ENCODE data around the gene ADGRG6.

The ADGRG6 gene

DNA sequence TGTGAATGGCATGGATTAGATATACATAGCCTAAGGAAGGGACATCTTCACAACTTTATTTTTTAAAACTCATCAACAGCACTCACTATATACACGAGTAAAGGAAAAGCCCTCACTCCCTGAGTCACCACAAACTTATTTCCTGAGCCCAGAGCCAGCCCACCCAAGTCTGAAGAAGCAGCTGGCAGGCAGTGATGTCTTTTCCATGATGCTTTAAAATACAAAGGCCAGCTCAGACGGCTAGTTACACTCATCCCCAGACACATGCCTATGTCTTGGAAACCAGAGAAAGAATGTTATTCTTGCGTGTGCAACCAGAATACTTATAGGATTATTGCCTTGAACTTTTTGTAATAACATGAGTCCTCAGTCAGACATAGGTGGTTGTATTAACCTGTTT lies 114.4 kb downstream of the ADGRG6 start:
- TF ChIP-seq EZH2phosphoT487 (IDR thresholded peaks at IDR 0.05; ENCODE audit: low read length): no peak
- no peak for TF ChIP-seq EZH2 (optimal IDR thresholded peaks at IDR 0.05; ENCODE audit: low read depth, low read length)
- no peak for TF ChIP-seq CTCF (IDR thresholded peaks at IDR 0.05; ENCODE audit: low read length)
- no peak overlapping the region for H3K4me3 ChIP-seq (ENCODE audit: low read length)
- DNase-seq: no peak
- no peak overlapping the region for H3K4me2 ChIP-seq (ENCODE audit: low read depth, low read length)
- H3K9ac ChIP-seq (ENCODE audit: low read length): no peak overlapping the region
- H3K9me3 ChIP-seq (replicated peaks; ENCODE audit: insufficient read depth, low read length): no peaks in the 10 kb centered on the region
- H3K27me3 ChIP-seq (replicated peaks; ENCODE audit: insufficient read depth, low read length): no peaks in the 10 kb centered on the region
- no peaks in the 10 kb centered on the region for H3K4me1 ChIP-seq (ENCODE audit: low read length)
- no peaks in the 10 kb centered on the region for H3K9me2 ChIP-seq (replicated peaks; ENCODE audit: insufficient read depth, low read length)
- H3K36me3 ChIP-seq (replicated peaks; ENCODE audit: insufficient read depth, low read length): no peaks in the 10 kb centered on the region
- H3K27ac ChIP-seq (ENCODE audit: low read length): no peak overlapping the region
- H3K79me2 ChIP-seq (ENCODE audit: low read length): no peaks in the 10 kb centered on the region
- H2AFZ ChIP-seq (ENCODE audit: low read length): no peak overlapping the region
- no peaks in the 10 kb centered on the region for H4K20me1 ChIP-seq (ENCODE audit: insufficient read depth, low read length)
- no peaks in the 10 kb centered on the region for H3F3A ChIP-seq (ENCODE audit: insufficient read depth, low read length)

GRCh38 chr6:142416686-142417085 lies 114.9 kb downstream of the ADGRG6 start:
- H3K4me2 ChIP-seq (ENCODE audit: low read depth, low read length): no peak overlapping the region
- H3F3A ChIP-seq (ENCODE audit: insufficient read depth, low read length): no peaks in the 10 kb centered on the region
- no peaks in the 10 kb centered on the region for H3K36me3 ChIP-seq (replicated peaks; ENCODE audit: insufficient read depth, low read length)
- no peaks in the 10 kb centered on the region for H4K20me1 ChIP-seq (ENCODE audit: insufficient read depth, low read length)
- no peaks in the 10 kb centered on the region for H3K79me2 ChIP-seq (ENCODE audit: low read length)
- H3K9me3 ChIP-seq (replicated peaks; ENCODE audit: insufficient read depth, low read length): no peaks in the 10 kb centered on the region
- no peak overlapping the region for H2AFZ ChIP-seq (ENCODE audit: low read length)
- no peaks in the 10 kb centered on the region for H3K4me1 ChIP-seq (ENCODE audit: low read length)
- no peak overlapping the region for H3K27ac ChIP-seq (ENCODE audit: low read length)
- no peak overlapping the region for H3K9ac ChIP-seq (ENCODE audit: low read length)
- H3K27me3 ChIP-seq (replicated peaks; ENCODE audit: insufficient read depth, low read length): no peaks in the 10 kb centered on the region
- H3K4me3 ChIP-seq (ENCODE audit: low read length): no peak overlapping the region
- no peak for DNase-seq
- no peaks in the 10 kb centered on the region for H3K9me2 ChIP-seq (replicated peaks; ENCODE audit: insufficient read depth, low read length)
- no peak for TF ChIP-seq CTCF (IDR thresholded peaks at IDR 0.05; ENCODE audit: low read length)

DNA sequence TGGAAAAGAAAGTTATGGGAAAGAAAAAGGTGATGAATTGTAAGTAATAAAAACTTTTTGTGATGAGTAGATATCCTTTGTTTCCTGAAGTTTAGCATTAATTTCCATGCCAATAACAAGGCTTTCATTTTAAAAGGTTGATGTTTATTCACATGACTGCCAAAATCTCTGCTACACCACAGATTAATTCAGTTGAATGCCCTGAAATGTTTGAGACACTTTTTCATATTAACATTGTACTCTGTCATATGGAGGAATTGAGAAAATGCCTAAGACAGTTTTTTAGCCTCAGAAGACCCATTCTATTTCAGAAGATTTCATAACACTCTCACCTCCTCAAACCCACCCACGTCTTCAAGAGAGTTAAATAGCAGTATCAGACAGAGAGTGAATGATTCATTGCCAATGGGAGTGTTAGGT lies 115.5 kb downstream of the ADGRG6 start:
- no peak overlapping the region for H3K27ac ChIP-seq (ENCODE audit: low read length)
- no peaks in the 10 kb centered on the region for H3F3A ChIP-seq (ENCODE audit: insufficient read depth, low read length)
- H2AFZ ChIP-seq (ENCODE audit: low read length): no peak overlapping the region

More for the DNA sequence above, 115.5 kb downstream of the ADGRG6 start:
- Histone ChIP-seq H3K79me2 (ENCODE audit: low read length) (no peaks in the 10 kb centered on the region), H3K9me2 (replicated peaks; ENCODE audit: insufficient read depth, low read length) (no peaks in the 10 kb centered on the region), H3K9me3 (replicated peaks; ENCODE audit: insufficient read depth, low read length) (no peaks in the 10 kb centered on the region), H3K9ac (ENCODE audit: low read length) (no peak overlapping the region), H4K20me1 (ENCODE audit: insufficient read depth, low read length) (no peaks in the 10 kb centered on the region), H3K36me3 (replicated peaks; ENCODE audit: insufficient read depth, low read length) (no peaks in the 10 kb centered on the region), H3K4me2 (ENCODE audit: low read depth, low read length) (no peak overlapping the region), H3K4me1 (ENCODE audit: low read length) (no peaks in the 10 kb centered on the region), H3K27me3 (replicated peaks; ENCODE audit: insufficient read depth, low read length) (no peaks in the 10 kb centered on the region), H3K4me3 (ENCODE audit: low read length) (no peak overlapping the region)
- TF ChIP-seq EZH2 (optimal IDR thresholded peaks at IDR 0.05; ENCODE audit: low read depth, low read length) (no peak), EZH2phosphoT487 (IDR thresholded peaks at IDR 0.05; ENCODE audit: low read length) (no peak), CTCF (IDR thresholded peaks at IDR 0.05; ENCODE audit: low read length) (no peak)
- DNase-seq: no peak

All from MM.1S (cell line).